ENCODE data around the gene PLD6.
"Not testable (repeated sequence)": the region's sequence is repeated elsewhere in the genome, so short reads cannot be mapped to it uniquely, and the experiment has no call there.

Gene PLD6

GRCh38 chr17:17196776-17197175 lies 9.4 kb downstream of the PLD6 start:
- H3K9ac ChIP-seq (ENCODE audit: low read length), result no peak overlapping the region
- no peak overlapping the region for H3K27ac ChIP-seq (ENCODE audit: low read depth, low read length)
- H3K27me3 ChIP-seq (ENCODE audit: control insufficient read depth, insufficient read depth, low read length), result no peaks in the 10 kb centered on the region
- no peaks in the 10 kb centered on the region for H3K36me3 ChIP-seq (ENCODE audit: control insufficient read depth, insufficient read depth, low read length)
- H3K4me1 ChIP-seq (ENCODE audit: control insufficient read depth, insufficient read depth, low read length), result peaks cover 3% of the 10 kb centered on the region
- no peak overlapping the region for H3K4me3 ChIP-seq (ENCODE audit: low read depth, low read length)
- no peaks in the 10 kb centered on the region for H3K9me3 ChIP-seq (ENCODE audit: control insufficient read depth, insufficient read depth, low read depth, low read length)

GRCh38 chr17:17195466-17195865 lies 10.7 kb downstream of the PLD6 start:
- not testable (repeated sequence) for H3K9me3 ChIP-seq (ENCODE audit: control insufficient read depth, insufficient read depth, low read depth, low read length); H3K36me3 ChIP-seq (ENCODE audit: control insufficient read depth, insufficient read depth, low read length); H3K4me3 ChIP-seq (ENCODE audit: low read depth, low read length); H3K27me3 ChIP-seq (ENCODE audit: control insufficient read depth, insufficient read depth, low read length); H3K27ac ChIP-seq (ENCODE audit: low read depth, low read length); H3K9ac ChIP-seq (ENCODE audit: low read length)
- H3K4me1 ChIP-seq (ENCODE audit: control insufficient read depth, insufficient read depth, low read length), result peaks cover 12% of the 10 kb centered on the region

GRCh38 chr17:17191961-17192381 lies 14.2 kb downstream of the PLD6 start:
- H3K4me1 ChIP-seq (ENCODE audit: control insufficient read depth, insufficient read depth, low read length), result peaks cover 18% of the 10 kb centered on the region
- peaks cover 12% of the 10 kb centered on the region; the same call in 1 of the 2 replicates for H3K36me3 ChIP-seq (ENCODE audit: control insufficient read depth, insufficient read depth, low read length)
- H3K4me3 ChIP-seq (ENCODE audit: low read depth, low read length), result no peak overlapping the region
- no peak overlapping the region for H3K9ac ChIP-seq (ENCODE audit: low read length)
- no peaks in the 10 kb centered on the region for H3K27me3 ChIP-seq (ENCODE audit: control insufficient read depth, insufficient read depth, low read length)
- H3K27ac ChIP-seq (ENCODE audit: low read depth, low read length), result no peak overlapping the region
- H3K9me3 ChIP-seq (ENCODE audit: control insufficient read depth, insufficient read depth, low read depth, low read length), result no peaks in the 10 kb centered on the region

GRCh38 chr17:17191346-17191792 lies 14.8 kb downstream of the PLD6 start:
- peaks cover 15% of the 10 kb centered on the region; the same call in 1 of the 2 replicates for H3K36me3 ChIP-seq (ENCODE audit: control insufficient read depth, insufficient read depth, low read length)
- no peaks in the 10 kb centered on the region for H3K9me3 ChIP-seq (ENCODE audit: control insufficient read depth, insufficient read depth, low read depth, low read length)
- H3K27ac ChIP-seq (ENCODE audit: low read depth, low read length), result no peak overlapping the region
- no peak overlapping the region for H3K4me3 ChIP-seq (ENCODE audit: low read depth, low read length)
- H3K4me1 ChIP-seq (ENCODE audit: control insufficient read depth, insufficient read depth, low read length), result peaks cover 18% of the 10 kb centered on the region
- no peaks in the 10 kb centered on the region for H3K27me3 ChIP-seq (ENCODE audit: control insufficient read depth, insufficient read depth, low read length)
- no peak overlapping the region for H3K9ac ChIP-seq (ENCODE audit: low read length)

DNA sequence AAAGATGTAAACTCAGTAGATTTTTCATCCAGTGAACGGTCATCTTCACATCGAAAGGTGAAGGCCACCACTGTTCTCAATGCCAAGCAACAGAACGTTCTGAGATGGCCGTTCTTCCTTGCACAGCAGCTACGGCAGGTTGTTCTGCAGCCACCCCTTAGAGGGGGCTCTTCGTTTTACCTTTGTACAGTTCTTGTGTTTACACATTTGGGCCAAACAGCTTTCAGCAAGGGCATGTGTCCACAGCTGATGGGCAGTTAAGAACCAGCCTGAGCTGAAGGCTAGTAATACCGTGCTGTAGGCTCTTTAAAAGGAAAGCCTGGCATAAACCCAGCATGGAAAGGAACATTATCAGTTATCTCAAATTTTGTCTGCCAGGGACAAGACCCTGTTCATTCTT lies 15.9 kb downstream of the PLD6 start:
- no peak overlapping the region for H3K9ac ChIP-seq (ENCODE audit: low read length)
- H3K36me3 ChIP-seq (ENCODE audit: control insufficient read depth, insufficient read depth, low read length), result peaks cover 15% of the 10 kb centered on the region; the same call in 1 of the 2 replicates
- H3K27ac ChIP-seq (ENCODE audit: low read depth, low read length), result no peak overlapping the region; the same call in 1 of the 2 replicates
- no peak overlapping the region for H3K4me3 ChIP-seq (ENCODE audit: low read depth, low read length)
- peaks cover 21% of the 10 kb centered on the region for H3K4me1 ChIP-seq (ENCODE audit: control insufficient read depth, insufficient read depth, low read length)
- H3K9me3 ChIP-seq (ENCODE audit: control insufficient read depth, insufficient read depth, low read depth, low read length), result no peaks in the 10 kb centered on the region
- H3K27me3 ChIP-seq (ENCODE audit: control insufficient read depth, insufficient read depth, low read length), result no peaks in the 10 kb centered on the region

DNA sequence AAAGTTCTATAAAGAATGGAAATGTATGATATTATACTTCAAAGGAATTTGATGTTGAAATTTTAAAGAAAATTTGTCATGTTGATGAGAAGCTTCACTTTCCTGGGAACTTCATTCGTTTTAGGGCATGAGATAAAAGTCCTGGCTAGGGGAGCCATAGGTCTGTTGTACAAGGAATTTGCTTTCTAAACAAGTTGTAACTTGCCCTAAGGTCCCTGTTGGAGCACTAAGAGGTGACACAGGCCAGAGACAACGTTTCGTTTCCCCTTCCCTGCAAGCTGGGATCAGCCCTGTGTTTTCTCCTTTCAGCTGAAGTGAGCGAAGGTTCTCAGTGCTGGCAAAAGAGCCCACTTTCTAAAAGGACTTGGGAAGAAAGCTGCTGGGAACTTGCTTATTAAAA lies 16.6 kb downstream of the PLD6 start:
- peaks cover 15% of the 10 kb centered on the region; the same call in 1 of the 2 replicates for H3K36me3 ChIP-seq (ENCODE audit: control insufficient read depth, insufficient read depth, low read length)
- H3K9ac ChIP-seq (ENCODE audit: low read length), result no peak overlapping the region
- no peak overlapping the region for H3K4me3 ChIP-seq (ENCODE audit: low read depth, low read length)
- no peak overlapping the region for H3K27ac ChIP-seq (ENCODE audit: low read depth, low read length)
- peaks cover 21% of the 10 kb centered on the region for H3K4me1 ChIP-seq (ENCODE audit: control insufficient read depth, insufficient read depth, low read length)
- H3K9me3 ChIP-seq (ENCODE audit: control insufficient read depth, insufficient read depth, low read depth, low read length), result no peaks in the 10 kb centered on the region
- H3K27me3 ChIP-seq (ENCODE audit: control insufficient read depth, insufficient read depth, low read length), result no peaks in the 10 kb centered on the region

DNA sequence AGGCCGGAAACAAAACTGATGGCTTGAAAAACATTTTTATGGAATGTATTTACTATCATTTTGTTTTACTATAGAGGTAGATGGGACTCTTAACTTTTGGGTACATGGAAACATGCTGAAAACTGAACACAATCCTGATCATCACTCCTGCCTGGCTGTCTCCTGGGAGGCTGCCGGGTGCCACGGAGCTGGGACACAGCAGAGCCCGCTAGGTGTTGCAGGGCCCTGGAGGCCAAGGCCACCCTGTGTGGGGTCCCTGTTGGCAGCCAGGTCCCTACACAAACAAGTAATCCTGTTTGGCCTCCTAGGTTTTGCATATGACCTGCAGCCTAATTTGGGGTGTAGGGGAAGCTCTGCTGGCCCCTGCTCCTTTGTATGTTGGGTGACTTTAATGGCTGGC lies 17.5 kb downstream of the PLD6 start:
- Histone ChIP-seq H3K27ac (ENCODE audit: low read depth, low read length) (no peak overlapping the region), H3K36me3 (ENCODE audit: control insufficient read depth, insufficient read depth, low read length) (peaks cover 23% of the 10 kb centered on the region), H3K27me3 (ENCODE audit: control insufficient read depth, insufficient read depth, low read length) (no peaks in the 10 kb centered on the region), H3K4me1 (ENCODE audit: control insufficient read depth, insufficient read depth, low read length) (peaks cover 21% of the 10 kb centered on the region), H3K9me3 (ENCODE audit: control insufficient read depth, insufficient read depth, low read depth, low read length) (no peaks in the 10 kb centered on the region), H3K9ac (ENCODE audit: low read length) (no peak overlapping the region), H3K4me3 (ENCODE audit: low read depth, low read length) (no peak overlapping the region)

DNA sequence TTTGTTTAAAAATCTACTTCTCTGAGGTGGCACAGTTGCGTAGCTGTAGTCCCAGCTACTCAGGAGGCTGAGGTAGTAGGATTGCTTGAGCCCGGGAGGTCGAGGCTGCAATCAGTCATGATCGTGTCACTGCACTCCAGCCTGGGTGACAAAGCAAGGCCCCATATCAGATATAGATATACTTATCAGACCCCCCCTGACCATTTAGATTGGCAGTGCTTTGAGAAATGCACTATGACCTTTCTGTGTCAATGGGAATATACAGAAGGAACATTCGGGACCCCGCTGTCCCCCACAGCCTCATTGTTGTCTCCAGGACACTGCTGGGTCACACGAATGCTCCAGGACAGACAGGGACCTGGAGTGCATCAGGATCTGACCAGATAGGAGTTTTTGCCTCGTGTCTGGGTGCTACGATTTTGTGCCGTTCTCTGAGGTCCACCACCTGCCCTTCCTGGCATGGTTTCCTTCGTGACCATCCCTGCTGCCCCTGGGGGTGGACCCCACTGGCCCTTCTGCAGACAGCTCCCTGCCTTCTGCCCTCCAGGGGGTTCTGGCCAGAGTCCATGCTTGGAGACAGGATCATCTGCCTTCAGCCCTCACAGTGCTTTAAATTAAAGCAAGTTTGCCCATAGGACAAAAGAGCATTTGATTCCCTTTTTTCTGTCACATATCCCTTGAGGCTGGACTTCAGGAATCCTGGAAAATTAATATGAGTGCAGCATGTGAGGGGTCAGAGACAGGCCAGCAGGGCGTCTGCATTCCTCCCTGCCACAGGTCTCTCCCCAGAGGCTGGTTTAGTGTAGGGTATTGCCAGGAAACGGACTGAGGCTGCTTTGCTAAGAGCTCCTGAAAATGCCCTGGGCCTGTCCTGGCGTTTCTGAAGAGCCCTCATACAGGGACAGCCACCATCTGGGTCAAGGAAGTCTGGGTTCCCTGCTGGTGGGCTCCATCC lies 19.3 kb downstream of the PLD6 start:
- Histone ChIP-seq H3K4me3 (ENCODE audit: low read depth, low read length) (no peak overlapping the region), H3K27me3 (ENCODE audit: control insufficient read depth, insufficient read depth, low read length) (no peaks in the 10 kb centered on the region), H3K4me1 (ENCODE audit: control insufficient read depth, insufficient read depth, low read length) (peaks cover 19% of the 10 kb centered on the region), H3K9ac (ENCODE audit: low read length) (no peak overlapping the region), H3K27ac (ENCODE audit: low read depth, low read length) (no peak overlapping the region), H3K9me3 (ENCODE audit: control insufficient read depth, insufficient read depth, low read depth, low read length) (no peaks in the 10 kb centered on the region), H3K36me3 (ENCODE audit: control insufficient read depth, insufficient read depth, low read length) (peaks cover 38% of the 10 kb centered on the region)

DNA sequence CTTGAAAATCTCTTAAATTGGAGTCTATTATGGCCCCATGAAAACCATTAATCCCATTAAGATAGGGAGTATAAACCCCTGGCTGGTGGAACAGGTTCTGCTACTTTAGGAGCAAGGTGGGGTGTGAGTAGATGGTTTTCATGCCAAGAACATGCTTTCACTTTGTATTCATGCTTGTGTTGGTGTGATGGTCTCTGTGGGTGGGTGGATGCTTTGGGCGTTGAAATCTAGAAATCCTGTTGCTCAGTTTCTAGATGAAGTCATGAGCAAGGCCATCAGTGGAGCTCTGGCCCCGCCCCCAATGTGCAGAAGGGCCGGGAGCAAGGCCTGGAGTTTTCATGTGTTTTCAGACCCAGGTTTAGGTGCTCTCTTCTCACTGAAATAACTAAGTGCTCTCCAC lies 20.1 kb downstream of the PLD6 start:
- H3K36me3 ChIP-seq (ENCODE audit: control insufficient read depth, insufficient read depth, low read length), result peaks cover 45% of the 10 kb centered on the region
- no peaks in the 10 kb centered on the region for H3K9me3 ChIP-seq (ENCODE audit: control insufficient read depth, insufficient read depth, low read depth, low read length)
- H3K4me3 ChIP-seq (ENCODE audit: low read depth, low read length), result no peak overlapping the region
- peaks cover 11% of the 10 kb centered on the region; the same call in 1 of the 2 replicates for H3K4me1 ChIP-seq (ENCODE audit: control insufficient read depth, insufficient read depth, low read length)
- H3K27ac ChIP-seq (ENCODE audit: low read depth, low read length), result no peak overlapping the region
- no peaks in the 10 kb centered on the region for H3K27me3 ChIP-seq (ENCODE audit: control insufficient read depth, insufficient read depth, low read length)
- H3K9ac ChIP-seq (ENCODE audit: low read length), result no peak overlapping the region

GRCh38 chr17:17184985-17185757 lies 21.0 kb downstream of the PLD6 start:
- peaks cover 54% of the 10 kb centered on the region for H3K36me3 ChIP-seq (ENCODE audit: control insufficient read depth, insufficient read depth, low read length)
- not testable (repeated sequence) for H3K27ac ChIP-seq (ENCODE audit: low read depth, low read length); H3K27me3 ChIP-seq (ENCODE audit: control insufficient read depth, insufficient read depth, low read length); H3K9ac ChIP-seq (ENCODE audit: low read length); H3K4me3 ChIP-seq (ENCODE audit: low read depth, low read length); H3K9me3 ChIP-seq (ENCODE audit: control insufficient read depth, insufficient read depth, low read depth, low read length); H3K4me1 ChIP-seq (ENCODE audit: control insufficient read depth, insufficient read depth, low read length)

- H3K9me3 ChIP-seq (ENCODE audit: control insufficient read depth, insufficient read depth, low read depth, low read length), result no peaks in the 10 kb centered on the region
- no peak overlapping the region for H3K4me3 ChIP-seq (ENCODE audit: low read depth, low read length)
- H3K36me3 ChIP-seq (ENCODE audit: control insufficient read depth, insufficient read depth, low read length), result peaks cover 65% of the 10 kb centered on the region
- peaks cover 4% of the 10 kb centered on the region; the same call in 1 of the 2 replicates for H3K4me1 ChIP-seq (ENCODE audit: control insufficient read depth, insufficient read depth, low read length)
- no peak overlapping the region for H3K9ac ChIP-seq (ENCODE audit: low read length)
- H3K27me3 ChIP-seq (ENCODE audit: control insufficient read depth, insufficient read depth, low read length), result no peaks in the 10 kb centered on the region
- no peak overlapping the region for H3K27ac ChIP-seq (ENCODE audit: low read depth, low read length)
These were observed 22.4 kb downstream of the PLD6 start for GRCh38 chr17:17183744-17184143.
